NT2/D1 (cell line): ENCODE measurements around the gene DPH7.
"Not testable (repeated sequence)": the region's sequence is repeated elsewhere in the genome, so short reads cannot be mapped to it uniquely, and the experiment has no call there.

Source experiments
- DNase-seq: peaks from one replicate; pipeline ENCODE4 v3.0.0-alpha.2; 2011; ENCODE audit warnings: low read depth, low spot score
- H3K27me3 ChIP-seq: 2 replicates; pipeline ENCODE4 v1.6.0; 2011; ENCODE audit warnings: mild to moderate bottlenecking; ENCODE audit not compliant: insufficient read length, insufficient read depth
- H3K36me3 ChIP-seq: 2 replicates; pipeline ENCODE4 v1.6.1; 2011; ENCODE audit warnings: mild to moderate bottlenecking, low read length, mixed read lengths; ENCODE audit not compliant: insufficient read depth, insufficient read length
- H3K4me1 ChIP-seq: 2 replicates; pipeline ENCODE4 v1.5.1; 2011; ENCODE audit not compliant: insufficient read depth, insufficient read length
- H3K4me3 ChIP-seq: 2 replicates; pipeline ENCODE4 v1.5.1; 2011; ENCODE audit warnings: low read depth; ENCODE audit not compliant: insufficient read length
- H3K9ac ChIP-seq: 2 replicates; pipeline ENCODE4 v1.6.0; 2011; ENCODE audit warnings: low read depth; ENCODE audit not compliant: insufficient read length
- H3K9me3 ChIP-seq: 2 replicates; pipeline ENCODE4 v1.5.1; 2011; ENCODE audit warnings: mild to moderate bottlenecking, low read length; ENCODE audit not compliant: insufficient read depth
- SUZ12 ChIP-seq: IDR thresholded peaks from 2 replicates; pipeline ENCODE4 v1.6.1; 2011; ENCODE audit not compliant: insufficient read length, insufficient read depth; ENCODE audit errors: extremely low read depth
- YY1 ChIP-seq: IDR thresholded peaks from 2 replicates; pipeline ENCODE4 v1.6.1; 2011; ENCODE audit not compliant: insufficient read length, insufficient read depth
- ZNF274 ChIP-seq: IDR thresholded peaks from 2 replicates; pipeline ENCODE4 v1.6.1; 2011; ENCODE audit warnings: mild to moderate bottlenecking, low read depth, low read length

Gene DPH7

DNA sequence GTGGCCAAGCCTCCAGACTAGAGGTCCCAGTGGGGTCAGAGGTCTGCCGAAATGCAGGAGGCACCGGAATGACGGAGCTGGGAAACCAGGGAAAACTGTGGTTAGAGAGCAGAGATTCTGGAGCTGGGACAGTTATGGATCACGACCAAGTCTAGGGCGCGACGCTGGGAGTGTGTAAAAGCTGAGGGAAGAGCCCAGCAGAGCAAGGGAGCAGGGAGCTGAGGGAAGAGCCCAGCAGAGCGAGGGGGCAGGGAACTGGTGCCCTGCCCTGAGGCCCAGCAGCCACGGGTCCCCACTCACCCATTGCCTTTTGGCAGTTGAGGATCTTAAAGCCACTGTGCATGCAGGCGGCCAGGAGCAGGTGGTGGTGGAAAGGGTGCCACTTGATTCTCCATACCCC lies 14.6 kb downstream of the DPH7 start:
- DNase-seq: no peak
- H3K4me1 ChIP-seq: no peaks in the 10 kb centered on the region
- H3K9ac ChIP-seq: no peak overlapping the region
- no peak overlapping the region for H3K4me3 ChIP-seq
- no peaks in the 10 kb centered on the region for H3K9me3 ChIP-seq
- TF ChIP-seq ZNF274 (no peak), SUZ12 (no peak), YY1 (no peak)
- no peaks in the 10 kb centered on the region for H3K27me3 ChIP-seq
- H3K36me3 ChIP-seq: peaks cover 45% of the 10 kb centered on the region

DNA sequence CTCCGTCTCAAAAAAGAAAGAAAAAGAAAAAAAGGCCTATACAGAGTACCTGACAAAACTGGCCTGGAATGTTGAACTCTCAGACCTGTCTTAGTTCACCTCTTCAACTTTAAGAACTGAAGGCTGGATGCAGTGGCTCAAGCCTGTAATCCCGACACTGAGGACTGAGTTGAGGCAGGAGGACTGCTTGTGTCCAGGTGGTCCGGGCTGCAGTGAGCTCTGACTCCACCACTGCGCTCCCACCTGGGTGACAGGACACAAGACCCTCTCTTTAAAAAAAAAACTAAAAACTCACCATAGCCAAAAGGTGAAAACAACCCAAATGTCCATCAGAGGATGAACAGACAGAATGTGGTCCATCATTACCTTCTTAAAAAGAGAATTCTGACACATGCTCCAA lies 20.6 kb downstream of the DPH7 start:
- no peak overlapping the region for H3K4me3 ChIP-seq
- TF ChIP-seq YY1: no peak
- no peak for TF ChIP-seq SUZ12
- no peak for TF ChIP-seq ZNF274
- no peaks in the 10 kb centered on the region for H3K4me1 ChIP-seq
- peaks cover 70% of the 10 kb centered on the region for H3K36me3 ChIP-seq
- no peak overlapping the region for H3K9ac ChIP-seq
- DNase-seq: no peak
- no peaks in the 10 kb centered on the region for H3K27me3 ChIP-seq
- no peaks in the 10 kb centered on the region for H3K9me3 ChIP-seq

DNA sequence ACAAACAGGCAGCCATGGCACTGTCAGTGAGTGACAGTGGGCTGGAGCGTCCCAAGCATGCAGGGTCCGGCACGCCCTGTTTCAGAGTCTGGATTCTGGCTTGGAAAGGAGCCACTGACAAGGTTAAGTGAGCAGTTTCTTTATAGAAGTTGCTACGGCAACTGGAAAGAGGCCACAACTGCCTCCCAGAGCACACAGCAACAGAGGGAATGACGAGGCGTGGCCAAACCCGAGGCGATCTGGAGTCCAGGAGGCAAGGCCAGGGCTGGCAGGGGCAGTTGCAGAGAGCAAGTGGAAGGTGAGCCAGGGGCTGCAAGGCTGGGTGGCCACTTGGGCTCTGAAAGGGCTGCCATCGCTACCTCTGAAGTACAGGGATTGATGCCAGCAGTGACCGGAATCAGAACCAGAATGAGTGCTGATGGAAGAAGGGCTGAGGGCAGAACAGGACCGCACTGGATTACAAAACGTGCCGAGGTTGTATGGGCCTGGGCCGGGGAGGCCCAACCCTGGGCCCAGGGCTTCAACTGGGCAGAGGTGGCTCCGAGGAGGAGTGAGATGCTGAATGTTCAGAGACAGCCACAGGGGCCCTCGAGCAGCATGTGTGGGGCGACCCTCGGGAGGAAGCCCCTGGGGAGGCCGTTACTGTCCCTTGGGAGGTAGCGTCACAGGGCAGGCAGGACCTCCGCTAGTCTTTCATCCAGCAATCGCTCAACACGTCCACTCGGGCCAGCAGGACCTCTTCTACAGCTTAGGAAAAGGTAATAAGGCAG lies 22.5 kb downstream of the DPH7 start:
- Histone ChIP-seq H3K9ac (no peak overlapping the region), H3K9me3 (no peaks in the 10 kb centered on the region), H3K4me1 (no peaks in the 10 kb centered on the region), H3K27me3 (no peaks in the 10 kb centered on the region), H3K4me3 (no peak overlapping the region), H3K36me3 (peaks cover 66% of the 10 kb centered on the region)
- TF ChIP-seq YY1: no peak
- no peak for TF ChIP-seq SUZ12
- no peak for TF ChIP-seq ZNF274
- DNase-seq: no peak

- no peaks in the 10 kb centered on the region for H3K9me3 ChIP-seq
- TF ChIP-seq SUZ12 (no peak), ZNF274 (no peak), YY1 (no peak)
- no peak overlapping the region for H3K4me3 ChIP-seq
- H3K27me3 ChIP-seq: no peaks in the 10 kb centered on the region
- peaks cover 65% of the 10 kb centered on the region for H3K36me3 ChIP-seq
- no peak overlapping the region for H3K9ac ChIP-seq
- H3K4me1 ChIP-seq: no peaks in the 10 kb centered on the region
- no peak for DNase-seq
These were observed 23.5 kb downstream of the DPH7 start for GRCh38 chr9:137555179-137555578.

DNA sequence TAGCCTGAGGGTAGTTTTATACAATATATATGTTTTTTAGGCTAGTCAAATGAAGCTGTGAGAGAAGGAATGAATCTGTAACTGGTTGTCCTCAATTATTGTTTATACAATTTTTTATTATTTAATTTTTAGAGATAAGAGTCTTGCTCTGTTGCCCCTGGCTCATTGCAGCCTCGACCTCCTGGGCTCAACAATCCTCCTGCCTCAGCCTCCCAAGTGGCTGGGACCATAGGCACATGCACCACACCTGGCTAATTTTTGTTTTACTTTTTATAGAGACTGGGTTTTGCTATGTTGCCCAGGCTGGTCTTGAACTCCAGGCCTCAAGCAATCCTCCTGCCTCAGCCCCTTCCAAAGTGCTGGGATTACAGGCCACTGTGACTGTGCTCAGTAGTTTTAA lies 24.4 kb downstream of the DPH7 start:
- no peak for TF ChIP-seq SUZ12
- no peak for TF ChIP-seq ZNF274
- TF ChIP-seq YY1: no peak
- H3K4me3 ChIP-seq: no peak overlapping the region
- peaks cover 59% of the 10 kb centered on the region for H3K36me3 ChIP-seq
- peaks cover 2% of the 10 kb centered on the region for H3K4me1 ChIP-seq
- no peak overlapping the region for H3K9ac ChIP-seq
- no peak for DNase-seq
- H3K9me3 ChIP-seq: no peaks in the 10 kb centered on the region
- no peaks in the 10 kb centered on the region for H3K27me3 ChIP-seq

GRCh38 chr9:137553654-137554053 lies 25.1 kb downstream of the DPH7 start:
- not testable (repeated sequence) for H3K4me3 ChIP-seq, H3K9ac ChIP-seq, H3K9me3 ChIP-seq, H3K27me3 ChIP-seq, DNase-seq, H3K4me1 ChIP-seq
- peaks cover 57% of the 10 kb centered on the region for H3K36me3 ChIP-seq

GRCh38 chr9:137552022-137552768 lies 26.5 kb downstream of the DPH7 start:
- Histone ChIP-seq H3K36me3 (peaks cover 48% of the 10 kb centered on the region), H3K9ac (peak overlapping the region; percentile 97), H3K4me3 (peak overlapping the region; percentile 97), H3K9me3 (no peaks in the 10 kb centered on the region), H3K27me3 (no peaks in the 10 kb centered on the region), H3K4me1 (peaks cover 2% of the 10 kb centered on the region)
- no peak for DNase-seq
- no peak for TF ChIP-seq YY1
- no peak for TF ChIP-seq SUZ12
- TF ChIP-seq ZNF274: no peak
